Neuron (in vitro differentiated cells): Measurements from ENCODE around the gene RAB8B.

Experiments
- H2AFZ ChIP-seq: one replicate; pipeline ENCODE4 v1.6.1; 2013; ENCODE audit warnings: low read depth, mild to moderate bottlenecking, inconsistent platforms, low read length, moderate library complexity
- H3K27me3 ChIP-seq: one replicate; pipeline ENCODE4 v1.6.1; 2013; ENCODE audit warnings: low read length; ENCODE audit not compliant: insufficient read depth
- H3K36me3 ChIP-seq: one replicate; pipeline ENCODE4 v1.6.1; 2013; ENCODE audit warnings: low read length; ENCODE audit not compliant: insufficient read depth
- H3K4me1 ChIP-seq: one replicate; pipeline ENCODE4 v1.6.1; 2013; ENCODE audit warnings: low read length; ENCODE audit not compliant: insufficient read depth
- H3K4me3 ChIP-seq: 2 replicates; pipeline ENCODE4 v1.5.1; 2013; ENCODE audit warnings: mild to moderate bottlenecking, low read length, moderate library complexity
- H3K9me3 ChIP-seq: one replicate; pipeline ENCODE4 v1.6.1; 2013; ENCODE audit warnings: low read length

The RAB8B gene

DNA sequence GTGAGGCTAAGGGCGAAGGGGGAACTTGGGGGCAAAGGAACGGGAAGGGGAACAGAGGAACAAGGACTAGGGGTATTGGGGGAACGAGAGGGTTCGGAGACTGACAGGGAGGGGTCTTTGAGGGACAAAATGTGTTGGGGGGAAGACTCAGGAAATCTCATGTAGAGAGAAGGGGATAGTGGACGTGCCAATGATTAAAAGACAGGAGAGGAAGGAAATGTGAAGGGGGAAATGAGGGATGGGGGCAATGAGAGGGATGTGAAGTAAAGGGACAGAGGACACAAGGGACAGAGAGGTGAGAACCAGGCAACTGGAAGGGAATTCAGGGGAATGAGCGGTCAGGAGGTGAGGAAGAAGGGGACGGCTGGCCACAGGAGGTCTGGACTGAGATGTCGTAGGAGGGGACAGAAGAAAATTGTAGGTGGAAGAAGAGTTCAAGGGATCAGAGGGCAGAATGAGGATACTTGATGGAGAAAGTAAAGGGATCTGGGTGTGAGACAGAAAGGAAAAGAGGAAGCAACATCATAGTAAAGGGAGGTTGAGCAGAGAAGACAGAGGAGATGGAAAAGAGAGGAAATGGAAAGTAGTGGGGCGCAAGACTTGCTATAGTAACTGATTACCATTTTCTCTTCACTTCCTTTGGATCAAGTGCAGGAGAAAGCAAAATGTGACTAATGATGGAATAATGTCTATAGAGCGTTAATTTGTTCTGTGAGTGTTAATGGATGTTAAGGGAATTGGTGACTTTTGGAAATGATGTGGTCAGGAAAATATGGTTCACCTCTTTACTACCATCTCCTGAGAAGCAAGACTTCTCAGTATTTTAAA is 749 bp downstream of the RAB8B start:
- Histone ChIP-seq H2AFZ (peak overlapping the region; percentile 62), H3K36me3 (no peaks in the 10 kb centered on the region), H3K4me1 (peaks cover 34% of the 10 kb centered on the region), H3K4me3 (peak overlapping the region; percentile 64), H3K27me3 (no peaks in the 10 kb centered on the region), H3K9me3 (no peaks in the 10 kb centered on the region)

DNA sequence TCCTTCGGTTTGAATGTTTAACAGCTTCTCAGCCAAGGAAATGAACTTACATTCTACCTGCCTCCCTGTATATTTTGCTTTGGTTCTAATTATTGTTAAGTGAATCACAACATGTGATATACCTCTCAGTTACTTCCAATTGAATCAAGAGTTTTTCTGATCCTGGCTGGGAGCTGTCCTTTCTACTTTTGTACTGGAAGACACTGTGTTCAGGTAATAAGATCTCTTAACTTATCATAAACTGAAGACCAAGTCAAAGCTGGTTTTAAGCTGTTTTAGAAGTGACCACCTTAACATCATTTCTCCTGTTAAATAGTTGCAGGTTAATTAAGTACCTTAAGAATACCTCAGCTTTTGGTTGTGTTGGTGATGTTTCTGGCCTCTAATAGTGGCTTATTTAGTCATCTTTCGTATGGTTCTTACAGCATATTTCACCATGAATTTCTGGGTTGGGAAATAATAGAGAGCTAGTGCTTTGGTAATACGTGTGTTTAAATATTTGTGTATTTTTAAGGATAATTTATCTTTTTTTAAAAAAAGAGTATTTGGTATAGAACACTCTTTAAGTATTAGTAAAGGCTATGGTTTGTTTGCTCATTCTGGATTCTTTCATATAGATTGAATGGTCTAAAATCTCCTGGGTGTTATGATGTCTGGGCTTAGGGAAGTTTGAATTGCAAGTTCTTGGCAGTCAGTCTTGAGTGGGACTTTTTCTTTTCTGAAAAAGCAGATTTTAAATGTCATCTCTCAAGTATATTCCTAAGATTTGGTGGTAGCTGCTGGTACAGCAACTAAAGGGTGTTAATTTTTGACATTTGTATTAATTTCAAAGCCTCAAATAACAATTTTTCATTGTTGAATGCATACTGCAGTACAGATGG is 1.6 kb downstream of the RAB8B start:
- Histone ChIP-seq H3K4me3 (peak overlapping the region; percentile 64), H3K4me1 (peaks cover 29% of the 10 kb centered on the region), H2AFZ (no peak overlapping the region), H3K9me3 (no peaks in the 10 kb centered on the region), H3K36me3 (no peaks in the 10 kb centered on the region), H3K27me3 (no peaks in the 10 kb centered on the region)

DNA sequence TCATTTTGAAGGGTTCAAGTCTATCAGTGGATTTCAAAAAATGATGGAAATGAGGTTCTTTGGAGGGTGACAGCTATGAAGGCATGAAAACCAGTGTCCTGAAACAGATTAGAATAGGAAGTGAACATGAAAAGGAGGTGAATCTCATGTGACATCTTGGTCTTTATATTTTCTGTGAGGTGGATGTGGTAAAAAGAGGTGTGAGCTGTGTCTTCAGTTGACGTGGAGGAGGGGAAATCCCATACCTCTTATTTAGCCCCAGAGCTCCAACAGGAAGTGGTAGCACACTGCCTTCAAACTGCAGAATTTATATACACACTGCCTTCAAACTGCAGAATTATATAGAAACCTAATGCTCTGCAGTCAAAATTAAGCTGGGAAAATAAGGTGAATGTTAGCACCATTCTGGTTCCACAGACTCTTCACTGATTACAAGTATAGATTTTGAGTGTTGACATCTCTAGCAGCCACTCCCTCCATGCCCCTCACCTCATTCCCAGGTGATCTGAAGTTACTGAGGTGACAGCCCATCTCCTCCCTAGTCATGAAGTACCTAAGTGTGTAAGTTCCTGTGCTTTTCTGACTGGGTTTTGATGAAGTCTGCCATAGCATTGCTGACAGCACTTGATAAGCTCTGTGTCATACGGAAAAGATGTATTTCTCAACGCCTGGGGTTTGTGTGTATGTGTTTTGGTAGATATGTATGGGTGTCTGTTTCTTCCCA is 2.7 kb downstream of the RAB8B start:
- Histone ChIP-seq H3K36me3 (no peaks in the 10 kb centered on the region), H3K9me3 (no peaks in the 10 kb centered on the region), H2AFZ (no peak overlapping the region), H3K27me3 (no peaks in the 10 kb centered on the region), H3K4me3 (no peak overlapping the region), H3K4me1 (peaks cover 29% of the 10 kb centered on the region)

DNA sequence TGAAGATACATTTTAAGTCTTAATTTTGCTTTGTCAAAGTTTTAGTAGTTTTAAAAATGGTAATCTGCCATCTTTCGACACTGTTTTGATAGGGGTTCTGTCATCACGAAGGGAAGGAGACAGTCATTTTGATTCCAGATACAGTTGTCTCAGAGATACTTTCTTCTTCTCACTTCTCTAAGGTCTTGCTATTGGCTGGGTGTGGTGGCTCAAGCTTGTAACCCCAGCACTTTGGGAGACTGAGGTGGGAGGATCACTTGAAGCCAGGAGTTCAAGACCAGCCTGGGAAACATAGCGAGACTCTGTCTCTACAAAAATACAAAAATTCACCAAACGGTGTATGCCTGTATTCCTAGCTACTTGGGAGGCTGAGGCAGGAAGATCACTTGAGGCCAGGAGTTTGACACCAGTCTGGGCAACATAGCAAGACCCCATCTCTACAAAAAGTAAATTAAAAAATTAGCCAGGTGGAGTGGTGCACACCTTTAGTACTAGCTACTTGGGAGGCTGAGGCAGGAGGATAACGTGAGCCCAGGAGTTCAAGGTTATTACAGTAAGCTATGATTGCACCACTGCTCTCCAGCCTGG is 3.3 kb downstream of the RAB8B start:
- Histone ChIP-seq H2AFZ (no peak overlapping the region), H3K27me3 (no peaks in the 10 kb centered on the region), H3K36me3 (no peaks in the 10 kb centered on the region), H3K4me1 (peaks cover 29% of the 10 kb centered on the region), H3K9me3 (no peaks in the 10 kb centered on the region), H3K4me3 (no peak overlapping the region)

DNA sequence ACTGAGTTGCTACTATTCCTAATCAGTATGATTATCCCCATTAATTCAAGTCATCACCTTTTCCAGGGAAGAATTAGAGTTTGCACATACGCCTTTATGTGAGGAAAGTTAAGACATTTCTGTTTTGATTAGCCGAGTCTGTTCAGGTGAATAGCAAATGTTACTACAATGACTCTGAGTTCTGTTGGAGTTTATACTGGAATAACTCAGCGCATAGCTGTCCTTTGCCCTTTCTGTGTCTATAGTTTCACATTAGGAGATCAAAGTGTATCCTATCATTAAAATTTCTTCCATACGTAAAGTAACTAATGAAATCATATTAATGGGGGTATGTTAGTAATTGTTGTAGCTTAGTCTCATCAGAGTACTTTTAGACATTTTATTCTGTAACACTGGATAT is 4.9 kb downstream of the RAB8B start:
- Histone ChIP-seq H3K4me3 (no peak overlapping the region), H3K36me3 (no peaks in the 10 kb centered on the region), H3K27me3 (no peaks in the 10 kb centered on the region), H2AFZ (no peak overlapping the region), H3K4me1 (peaks cover 22% of the 10 kb centered on the region), H3K9me3 (no peaks in the 10 kb centered on the region)

DNA sequence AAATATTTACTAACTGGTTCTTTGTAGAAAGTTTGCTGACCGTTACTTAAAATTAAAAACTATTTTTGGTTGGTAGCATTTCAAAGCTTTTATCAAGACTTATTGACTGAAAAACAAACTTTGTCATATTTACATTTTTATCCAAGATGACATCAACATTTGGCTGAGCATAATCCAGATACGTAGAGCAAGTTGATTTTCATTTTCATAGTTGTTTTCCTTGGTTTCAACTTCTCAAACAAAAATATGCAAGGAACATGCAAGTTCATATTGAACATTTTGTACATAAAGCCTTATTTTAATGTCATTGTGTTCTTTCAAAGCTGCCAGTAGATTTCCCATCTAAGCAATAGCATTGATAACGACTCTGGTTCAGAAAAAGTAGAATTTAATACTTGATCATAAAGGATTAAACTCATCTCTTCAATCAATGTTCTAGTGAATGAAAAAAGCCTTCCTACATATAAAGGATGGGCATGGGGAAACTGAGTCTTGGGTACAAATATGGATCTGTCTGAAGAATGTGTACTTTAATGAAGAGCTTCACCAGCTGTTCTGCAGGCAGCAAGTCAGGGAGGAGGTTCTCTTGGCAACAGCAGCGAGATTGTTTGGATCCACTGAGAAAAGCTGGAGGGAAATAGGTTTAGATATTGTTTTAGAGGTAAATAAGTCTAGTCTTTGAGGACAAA is 5.6 kb downstream of the RAB8B start:
- H3K27me3 ChIP-seq = no peaks in the 10 kb centered on the region
- no peaks in the 10 kb centered on the region for H3K36me3 ChIP-seq
- no peak overlapping the region for H2AFZ ChIP-seq
- no peaks in the 10 kb centered on the region for H3K9me3 ChIP-seq
- H3K4me1 ChIP-seq = peaks cover 22% of the 10 kb centered on the region
- no peak overlapping the region for H3K4me3 ChIP-seq

DNA sequence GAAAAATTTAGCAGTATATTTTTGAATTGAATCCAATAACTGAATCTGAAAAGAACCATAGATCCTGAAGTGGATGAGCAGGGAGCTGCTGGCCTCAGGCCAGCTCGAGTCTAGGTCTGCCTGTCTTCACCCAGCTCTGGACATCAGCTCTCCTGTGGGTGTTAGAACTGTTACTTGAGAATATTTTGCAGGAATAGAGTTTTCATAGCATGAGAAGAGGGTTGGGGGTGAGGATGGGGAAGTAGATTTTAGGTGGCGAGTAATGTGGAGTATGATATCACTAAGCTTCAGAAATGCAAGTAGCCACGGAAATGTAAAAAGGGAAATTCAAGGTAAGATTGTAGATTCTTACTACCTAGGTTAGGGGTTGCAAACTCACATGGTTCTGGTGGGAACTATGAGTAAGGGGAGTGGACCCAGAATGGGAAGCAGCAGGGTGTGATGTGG is 6.2 kb downstream of the RAB8B start:
- Histone ChIP-seq H3K4me3 (no peak overlapping the region), H3K4me1 (peaks cover 17% of the 10 kb centered on the region), H2AFZ (no peak overlapping the region), H3K27me3 (no peaks in the 10 kb centered on the region), H3K9me3 (no peaks in the 10 kb centered on the region), H3K36me3 (no peaks in the 10 kb centered on the region)

DNA sequence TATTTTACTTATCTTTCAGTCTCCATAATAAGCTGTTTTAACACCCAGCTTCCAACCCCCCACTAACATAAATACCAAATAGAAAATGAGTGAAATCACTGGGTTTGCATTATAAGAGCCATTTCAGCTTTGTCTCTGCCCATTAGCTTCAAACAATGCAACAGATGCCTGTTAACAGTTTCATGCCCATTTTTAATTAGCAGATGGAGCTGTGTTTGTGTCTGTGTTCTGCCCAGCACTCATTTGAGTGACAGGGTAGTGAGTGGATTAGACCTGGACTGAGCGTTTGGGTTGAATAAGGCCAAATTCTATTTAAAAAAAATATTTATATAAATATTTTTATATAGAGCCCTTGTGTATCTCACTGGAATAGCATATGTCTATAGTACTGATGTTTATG is 7.4 kb downstream of the RAB8B start:
- H3K27me3 ChIP-seq = no peaks in the 10 kb centered on the region

DNA sequence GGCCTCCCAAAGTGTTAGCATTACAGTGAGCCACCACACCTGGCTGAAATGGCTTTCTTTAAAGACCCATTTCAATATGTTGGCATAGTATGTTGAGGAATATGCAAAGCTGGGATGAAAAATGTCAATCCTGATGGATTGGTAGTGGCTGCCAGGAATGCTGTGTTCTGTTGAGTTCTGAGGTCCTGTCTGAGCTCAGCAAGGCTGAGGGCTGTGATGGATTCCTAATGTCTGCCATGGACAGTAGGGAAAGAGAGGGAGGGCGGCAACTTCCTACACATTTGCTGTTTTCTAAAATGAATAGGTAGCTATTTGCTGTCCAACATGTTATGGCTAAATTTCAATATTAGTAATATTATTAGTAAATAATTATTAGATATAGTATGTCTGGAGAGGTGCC is 8.2 kb downstream of the RAB8B start:
- H3K4me3 ChIP-seq = no peak overlapping the region
- no peaks in the 10 kb centered on the region for H3K4me1 ChIP-seq
- no peak overlapping the region for H2AFZ ChIP-seq
- H3K9me3 ChIP-seq = no peaks in the 10 kb centered on the region
- H3K27me3 ChIP-seq = no peaks in the 10 kb centered on the region
- no peaks in the 10 kb centered on the region for H3K36me3 ChIP-seq

More for the DNA sequence above, 7.4 kb downstream of the RAB8B start:
- H3K4me1 ChIP-seq = peaks cover 6% of the 10 kb centered on the region
- no peaks in the 10 kb centered on the region for H3K9me3 ChIP-seq
- H3K4me3 ChIP-seq = no peak overlapping the region
- no peak overlapping the region for H2AFZ ChIP-seq
- no peaks in the 10 kb centered on the region for H3K36me3 ChIP-seq

DNA sequence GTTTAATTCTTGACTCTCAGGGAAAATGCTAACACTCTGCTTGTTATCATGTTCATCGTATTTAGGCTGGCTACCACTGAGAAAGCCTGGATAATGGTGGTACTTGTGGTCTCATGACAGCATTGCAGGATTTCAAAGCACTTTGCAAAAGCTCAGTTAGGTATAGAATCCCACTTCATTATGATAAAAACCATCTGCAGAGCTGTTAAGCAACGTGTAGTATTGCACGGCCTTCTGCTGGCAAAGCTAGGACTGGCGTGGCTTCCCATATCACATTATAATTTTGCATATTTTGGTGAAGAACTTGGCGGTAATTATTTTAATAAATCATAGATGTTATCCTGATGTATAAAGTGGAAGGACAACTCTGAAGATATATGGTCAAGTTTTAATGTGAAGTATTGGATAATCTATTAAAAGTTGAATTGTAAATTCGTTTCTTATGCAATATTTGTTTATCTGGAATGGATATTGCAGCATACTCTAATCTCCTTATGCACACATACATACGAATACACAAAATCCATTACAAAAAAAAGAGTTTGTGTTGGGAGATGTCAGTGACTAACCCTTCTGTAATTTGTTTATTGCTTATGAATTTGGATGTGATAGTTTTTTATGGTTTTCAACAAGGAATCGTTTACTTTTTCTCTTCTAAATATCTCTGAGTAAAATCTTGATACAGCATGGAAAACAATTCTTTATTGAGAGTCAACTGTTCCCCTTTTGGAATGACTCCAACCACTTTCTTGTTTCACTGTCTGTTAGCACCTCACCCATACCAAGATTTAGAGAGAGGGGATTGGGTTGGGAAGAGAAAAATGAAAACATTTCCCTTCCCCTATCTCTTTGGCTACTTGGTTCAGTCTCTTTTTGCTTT is 9.2 kb downstream of the RAB8B start:
- H2AFZ ChIP-seq = no peak overlapping the region
- no peak overlapping the region for H3K4me3 ChIP-seq
- H3K9me3 ChIP-seq = no peaks in the 10 kb centered on the region
- H3K4me1 ChIP-seq = no peaks in the 10 kb centered on the region
- H3K27me3 ChIP-seq = no peaks in the 10 kb centered on the region
- H3K36me3 ChIP-seq = no peaks in the 10 kb centered on the region

DNA sequence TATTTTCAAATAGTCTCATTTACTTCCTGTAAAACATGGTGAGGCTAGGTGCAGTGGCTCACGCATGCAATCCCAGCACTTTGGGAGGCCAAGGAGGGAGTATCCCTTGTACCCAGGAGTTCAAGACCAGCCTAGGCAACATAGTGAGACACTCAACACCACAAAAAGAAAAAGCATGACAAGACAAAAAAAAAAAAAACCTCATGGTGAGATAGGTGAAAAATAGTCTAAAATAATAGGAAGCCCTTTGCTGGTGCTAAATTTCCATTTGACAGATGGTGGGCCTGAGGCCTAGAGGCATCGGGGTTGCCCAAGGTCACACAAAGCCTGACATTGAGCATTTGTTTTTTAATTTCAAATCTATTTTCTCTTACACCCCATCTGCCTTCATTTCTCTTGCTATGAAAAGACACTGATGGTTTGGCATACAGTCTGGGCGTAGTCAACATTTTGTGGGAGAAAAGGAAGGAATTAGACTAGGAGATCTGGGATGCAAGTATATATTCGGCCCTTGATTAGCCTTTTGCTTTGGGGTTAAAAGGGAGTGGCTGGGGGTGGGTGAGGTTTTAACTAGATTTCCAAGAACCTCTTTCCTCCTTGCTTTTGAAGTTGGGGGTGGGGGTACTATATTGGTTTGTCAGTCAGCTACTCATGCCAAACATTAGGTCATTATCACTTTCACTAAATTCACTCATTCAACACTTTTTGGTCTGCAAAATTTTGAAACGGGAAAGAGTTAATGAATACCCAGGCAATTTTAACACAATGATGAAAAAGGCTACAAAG is 11.3 kb downstream of the RAB8B start:
- no peak overlapping the region for H3K4me3 ChIP-seq
- no peaks in the 10 kb centered on the region for H3K9me3 ChIP-seq
- H2AFZ ChIP-seq = no peak overlapping the region
- H3K27me3 ChIP-seq = no peaks in the 10 kb centered on the region
- H3K4me1 ChIP-seq = peaks cover 5% of the 10 kb centered on the region
- no peaks in the 10 kb centered on the region for H3K36me3 ChIP-seq
